WTC11 (cell line): ENCODE data around the gene CACNA1H. TPM values are rescaled to one million over a fixed set of nuclear protein-coding genes. Genes with fewer than 3 reads are reported as not detected.

ENCODE experiments used
- ATAC-seq: fragments of 200-7000 bp; cut with Tn5 transposase; 2 replicates; pipeline ENCODE4 v1.10.0; 2021; ENCODE audit warnings: mild to moderate bottlenecking, moderate library complexity
- CTCF ChIA-PET: fragments of 300-600 bp; sonication (Branson Sonifier 250); formaldehyde crosslinking; loops from one replicate; lab custom pipeline; 2021; ENCODE audit warnings: antibody characterized with exemption; lab: Charles Lee
- POLR2A ChIA-PET: fragments of 350-600 bp; sonication (Branson Sonifier 250); formaldehyde crosslinking; loops from one replicate; lab custom pipeline; 2021; ENCODE audit warnings: antibody characterized with exemption; lab: Charles Lee
- DNase-seq: peaks from one replicate; pipeline ENCODE4 v3.0.0; 2021; ENCODE audit warnings: low spot score
- H3K27ac Mint-ChIP-seq: 2 replicates; pipeline ENCODE4 v1.8.0; 2021; ENCODE audit warnings: mixed read lengths
- H3K27me3 Mint-ChIP-seq: 2 replicates; pipeline ENCODE4 v1.8.0; 2021; ENCODE audit warnings: low read depth, mild to moderate bottlenecking, moderate library complexity, mixed read lengths
- H3K36me3 Mint-ChIP-seq: 2 replicates; pipeline ENCODE4 v1.8.0; 2021; ENCODE audit warnings: mixed read lengths
- H3K4me1 Mint-ChIP-seq: 2 replicates; pipeline ENCODE4 v1.8.0; 2022; ENCODE audit warnings: mixed read lengths
- H3K4me3 Mint-ChIP-seq: 2 replicates; pipeline ENCODE4 v1.8.0; 2021; ENCODE audit warnings: mild to moderate bottlenecking, moderate library complexity, mixed read lengths
- H3K9me3 Mint-ChIP-seq: 2 replicates; pipeline ENCODE4 v1.8.0; 2021; ENCODE audit warnings: mixed read lengths
- AFF4 ChIP-seq: sonication (generic); formaldehyde crosslinking; IDR thresholded peaks from 2 replicates; pipeline ENCODE4 v1.8.1; 2023; ENCODE audit warnings: mild to moderate bottlenecking, missing genetic modification reagents, borderline replicate concordance
- ATF1 ChIP-seq: sonication (generic); formaldehyde crosslinking; IDR thresholded peaks from 2 replicates; pipeline ENCODE4 v1.8.1; 2023; ENCODE audit warnings: mild to moderate bottlenecking, moderate library complexity, missing genetic modification reagents
- CREM ChIP-seq: sonication (generic); formaldehyde crosslinking; IDR thresholded peaks from 2 replicates; pipeline ENCODE4 v1.8.1; 2022; ENCODE audit warnings: mild to moderate bottlenecking, missing genetic modification reagents, moderate library complexity
- E2F5 ChIP-seq: sonication (generic); formaldehyde crosslinking; IDR thresholded peaks from 2 replicates; pipeline ENCODE4 v1.8.1; 2022; ENCODE audit warnings: mild to moderate bottlenecking, moderate library complexity, missing genetic modification reagents
- EMX1 ChIP-seq: fragments of 250-450 bp; sonication (Bioruptor Pico); IDR thresholded peaks from 2 replicates; pipeline ENCODE4 v1.8.0; 2021; ENCODE audit warnings: mild to moderate bottlenecking
- GABPB1 ChIP-seq: sonication (generic); formaldehyde crosslinking; IDR thresholded peaks from 2 replicates; pipeline ENCODE4 v1.8.1; 2023; ENCODE audit warnings: mild to moderate bottlenecking, missing genetic modification reagents
- GRHL2 ChIP-seq: fragments of 250-450 bp; sonication (Bioruptor Pico); IDR thresholded peaks from 2 replicates; pipeline ENCODE4 v1.8.0; 2022; ENCODE audit warnings: mild to moderate bottlenecking, moderate library complexity; ENCODE audit not compliant: insufficient replicate concordance, severe bottlenecking
- KAT7 ChIP-seq: sonication (generic); formaldehyde crosslinking; IDR thresholded peaks from 2 replicates; pipeline ENCODE4 v1.8.1; 2023; ENCODE audit warnings: missing genetic modification reagents, mild to moderate bottlenecking, borderline replicate concordance
- NR1H2 ChIP-seq: sonication (generic); formaldehyde crosslinking; IDR thresholded peaks from 2 replicates; pipeline ENCODE4 v1.9.0; 2021; ENCODE audit warnings: mild to moderate bottlenecking, moderate library complexity, missing genetic modification reagents
- OVOL2 ChIP-seq: fragments of 250-450 bp; sonication (Bioruptor Pico); IDR thresholded peaks from 2 replicates; pipeline ENCODE4 v1.9.0; 2021; ENCODE audit warnings: mild to moderate bottlenecking, borderline replicate concordance
- PRRX2 ChIP-seq: fragments of 250-450 bp; sonication (Bioruptor Pico); IDR thresholded peaks from 2 replicates; pipeline ENCODE4 v1.8.0; 2021; ENCODE audit warnings: mild to moderate bottlenecking
- USF2 ChIP-seq: sonication (generic); formaldehyde crosslinking; IDR thresholded peaks from 2 replicates; pipeline ENCODE4 v1.8.1; 2023; ENCODE audit warnings: mild to moderate bottlenecking, missing genetic modification reagents, moderate library complexity
- ZNF532 ChIP-seq: fragments of 250-450 bp; sonication (Bioruptor Pico); IDR thresholded peaks from 2 replicates; pipeline ENCODE4 v1.9.0; 2021; ENCODE audit warnings: mild to moderate bottlenecking, borderline replicate concordance
- total RNA-seq: library from RNA; stranded (reverse); gene quantifications from 3 replicates; pipeline ENCODE4 v1.2.3, GENCODE V29; 2021
- TF ChIP-seq, protein P1 (sequence below): sonication (generic); formaldehyde crosslinking; IDR thresholded peaks from 2 replicates; pipeline ENCODE4 v1.8.0; 2022; ENCODE audit warnings: mild to moderate bottlenecking, missing genetic modification reagents
- TF ChIP-seq, protein P2 (sequence below): sonication (generic); formaldehyde crosslinking; conservative IDR thresholded peaks from 2 replicates; pipeline ENCODE4 v1.8.1; 2022; ENCODE audit warnings: mild to moderate bottlenecking, missing genetic modification reagents
- TF ChIP-seq, protein P3 (sequence below): sonication (generic); formaldehyde crosslinking; IDR thresholded peaks from 2 replicates; pipeline ENCODE4 v1.8.1; 2023; ENCODE audit warnings: mild to moderate bottlenecking, moderate library complexity, missing genetic modification reagents
- TF ChIP-seq, protein P4 (sequence below): sonication (generic); formaldehyde crosslinking; IDR thresholded peaks from 2 replicates; pipeline ENCODE4 v1.8.1; 2023; ENCODE audit warnings: mild to moderate bottlenecking, missing genetic modification reagents, moderate library complexity

CACNA1H gene
- total RNA-seq, 1 experiment from 2014 or later = 38.0 TPM

- no peaks in the 10 kb centered on the region for H3K36me3 Mint-ChIP-seq
- CTCF ChIA-PET = no interaction called here
- ATAC-seq = no peak
These were observed 24.8 kb downstream of the CACNA1H start for GRCh38 chr16:1177750-1178149.

DNA sequence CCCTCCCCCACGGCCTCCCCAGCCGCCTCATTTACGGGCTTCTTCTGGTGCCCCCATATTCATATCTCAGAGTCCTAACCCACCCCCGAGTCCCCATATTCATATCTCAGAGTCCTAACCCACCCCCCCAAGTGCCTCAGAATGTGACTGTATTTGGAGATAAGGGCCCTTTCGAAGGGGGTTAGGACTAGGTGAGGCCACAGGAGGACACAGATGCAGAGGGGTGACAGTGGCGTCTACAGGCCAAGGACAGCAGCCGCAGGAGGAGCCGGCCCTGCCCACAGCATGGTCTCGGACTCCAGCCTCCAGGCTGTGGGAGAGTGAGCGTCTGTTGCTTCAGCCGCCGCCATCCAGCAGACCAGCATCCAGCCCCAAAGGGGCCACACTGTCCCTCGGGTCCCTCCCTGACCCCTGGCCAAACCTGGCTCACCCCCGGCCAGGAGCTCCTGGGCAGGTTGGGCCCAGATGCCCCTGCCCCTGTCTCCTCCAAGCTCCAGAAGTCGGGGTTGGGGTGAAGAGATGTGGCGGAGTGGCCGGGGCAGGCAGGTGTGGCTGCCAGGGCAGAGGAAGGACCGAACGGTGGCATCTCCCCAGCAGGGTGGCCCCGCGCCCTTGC lies 25.5 kb downstream of the CACNA1H start:
- no peak for DNase-seq
- TF ChIP-seq E2F5 (CRISPR knock-in tag) (no peak), OVOL2 (no peak), GABPB1 (CRISPR knock-in tag) (no peak), CREM (CRISPR knock-in tag) (no peak), GRHL2 (CRISPR knock-in tag) (no peak), USF2 (CRISPR knock-in tag) (no peak), EMX1 (no peak), ATF1 (CRISPR knock-in tag) (no peak), NR1H2 (CRISPR knock-in tag) (no peak), PRRX2 (CRISPR knock-in tag) (no peak), KAT7 (CRISPR knock-in tag) (no peak), ZNF532 (no peak), AFF4 (no peak)
- TF ChIP-seq, protein P1, sequence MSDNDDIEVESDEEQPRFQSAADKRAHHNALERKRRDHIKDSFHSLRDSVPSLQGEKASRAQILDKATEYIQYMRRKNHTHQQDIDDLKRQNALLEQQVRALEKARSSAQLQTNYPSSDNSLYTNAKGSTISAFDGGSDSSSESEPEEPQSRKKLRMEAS = no peak
- TF ChIP-seq, protein P2, sequence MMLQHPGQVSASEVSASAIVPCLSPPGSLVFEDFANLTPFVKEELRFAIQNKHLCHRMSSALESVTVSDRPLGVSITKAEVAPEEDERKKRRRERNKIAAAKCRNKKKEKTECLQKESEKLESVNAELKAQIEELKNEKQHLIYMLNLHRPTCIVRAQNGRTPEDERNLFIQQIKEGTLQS = no peak
- TF ChIP-seq, protein P3, sequence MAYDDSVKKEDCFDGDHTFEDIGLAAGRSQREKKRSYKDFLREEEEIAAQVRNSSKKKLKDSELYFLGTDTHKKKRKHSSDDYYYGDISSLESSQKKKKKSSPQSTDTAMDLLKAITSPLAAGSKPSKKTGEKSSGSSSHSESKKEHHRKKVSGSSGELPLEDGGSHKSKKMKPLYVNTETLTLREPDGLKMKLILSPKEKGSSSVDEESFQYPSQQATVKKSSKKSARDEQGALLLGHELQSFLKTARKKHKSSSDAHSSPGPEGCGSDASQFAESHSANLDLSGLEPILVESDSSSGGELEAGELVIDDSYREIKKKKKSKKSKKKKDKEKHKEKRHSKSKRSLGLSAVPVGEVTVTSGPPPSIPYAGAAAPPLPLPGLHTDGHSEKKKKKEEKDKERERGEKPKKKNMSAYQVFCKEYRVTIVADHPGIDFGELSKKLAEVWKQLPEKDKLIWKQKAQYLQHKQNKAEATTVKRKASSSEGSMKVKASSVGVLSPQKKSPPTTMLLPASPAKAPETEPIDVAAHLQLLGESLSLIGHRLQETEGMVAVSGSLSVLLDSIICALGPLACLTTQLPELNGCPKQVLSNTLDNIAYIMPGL (CRISPR knock-in tag) = no peak
- TF ChIP-seq, protein P4, sequence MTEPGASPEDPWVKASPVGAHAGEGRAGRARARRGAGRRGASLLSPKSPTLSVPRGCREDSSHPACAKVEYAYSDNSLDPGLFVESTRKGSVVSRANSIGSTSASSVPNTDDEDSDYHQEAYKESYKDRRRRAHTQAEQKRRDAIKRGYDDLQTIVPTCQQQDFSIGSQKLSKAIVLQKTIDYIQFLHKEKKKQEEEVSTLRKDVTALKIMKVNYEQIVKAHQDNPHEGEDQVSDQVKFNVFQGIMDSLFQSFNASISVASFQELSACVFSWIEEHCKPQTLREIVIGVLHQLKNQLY (CRISPR knock-in tag) = no peak
- no peak for ATAC-seq
- ChIA-PET CTCF (no interaction called here), POLR2A (no interaction called here)
- H3K27ac Mint-ChIP-seq = no peak overlapping the region
- H3K9me3 Mint-ChIP-seq = no peaks in the 10 kb centered on the region
- no peaks in the 10 kb centered on the region for H3K27me3 Mint-ChIP-seq
- no peaks in the 10 kb centered on the region for H3K36me3 Mint-ChIP-seq
- H3K4me3 Mint-ChIP-seq = no peak overlapping the region
- no peaks in the 10 kb centered on the region for H3K4me1 Mint-ChIP-seq

More at GRCh38 chr16:1177750-1178149, 24.8 kb downstream of the CACNA1H start:
- Mint-ChIP-seq H3K4me3 (no peak overlapping the region), H3K27ac (no peak overlapping the region), H3K9me3 (no peaks in the 10 kb centered on the region), H3K4me1 (no peaks in the 10 kb centered on the region), H3K27me3 (no peaks in the 10 kb centered on the region)
- POLR2A ChIA-PET = no interaction called here
- no peak for DNase-seq
- TF ChIP-seq CREM (CRISPR knock-in tag) = no peak
